Stimulated activated effector memory CD8-positive, alpha-beta T cell treated with anti-CD3 and anti-CD28 coated beads, Interleukin-12 subunit alpha, Interleukin-12 subunit beta, amount 100 ng/mL, for 72 hours (primary cell): Measurements from ENCODE around the gene RCOR1.
A peak's percentile ranks its signal among the peaks of the same experiment; 100 is the strongest.
"Not testable (repeated sequence)": the region's sequence is repeated elsewhere in the genome, so short reads cannot be mapped to it uniquely, and the experiment has no call there.

Experiments
- ATAC-seq: fragments of 150-1000 bp; cut with Tn5 transposase; 2 replicates; pipeline ENCODE4 v1.10.0; 2021
- DNase-seq, 2 donors: peaks; one replicate each; pipeline ENCODE4 v3.0.0; 2021 to 2022; ENCODE audit warnings: low spot score in 2 of 2
- H3K27ac Mint-ChIP-seq: one replicate; pipeline ENCODE4 v1.8.0; 2022; ENCODE audit warnings: mild to moderate bottlenecking, mixed read lengths
- H3K36me3 Mint-ChIP-seq: one replicate; pipeline ENCODE4 v1.8.0; 2022; ENCODE audit warnings: mild to moderate bottlenecking, mixed read lengths
- H3K4me1 Mint-ChIP-seq: one replicate; pipeline ENCODE4 v1.8.0; 2022; ENCODE audit warnings: mixed read lengths
- H3K4me3 Mint-ChIP-seq: one replicate; pipeline ENCODE4 v1.8.0; 2022; ENCODE audit warnings: mild to moderate bottlenecking, mixed read lengths
- H3K9me3 Mint-ChIP-seq: one replicate; pipeline ENCODE4 v1.8.0; 2022; ENCODE audit warnings: mixed read lengths

The RCOR1 gene

DNA sequence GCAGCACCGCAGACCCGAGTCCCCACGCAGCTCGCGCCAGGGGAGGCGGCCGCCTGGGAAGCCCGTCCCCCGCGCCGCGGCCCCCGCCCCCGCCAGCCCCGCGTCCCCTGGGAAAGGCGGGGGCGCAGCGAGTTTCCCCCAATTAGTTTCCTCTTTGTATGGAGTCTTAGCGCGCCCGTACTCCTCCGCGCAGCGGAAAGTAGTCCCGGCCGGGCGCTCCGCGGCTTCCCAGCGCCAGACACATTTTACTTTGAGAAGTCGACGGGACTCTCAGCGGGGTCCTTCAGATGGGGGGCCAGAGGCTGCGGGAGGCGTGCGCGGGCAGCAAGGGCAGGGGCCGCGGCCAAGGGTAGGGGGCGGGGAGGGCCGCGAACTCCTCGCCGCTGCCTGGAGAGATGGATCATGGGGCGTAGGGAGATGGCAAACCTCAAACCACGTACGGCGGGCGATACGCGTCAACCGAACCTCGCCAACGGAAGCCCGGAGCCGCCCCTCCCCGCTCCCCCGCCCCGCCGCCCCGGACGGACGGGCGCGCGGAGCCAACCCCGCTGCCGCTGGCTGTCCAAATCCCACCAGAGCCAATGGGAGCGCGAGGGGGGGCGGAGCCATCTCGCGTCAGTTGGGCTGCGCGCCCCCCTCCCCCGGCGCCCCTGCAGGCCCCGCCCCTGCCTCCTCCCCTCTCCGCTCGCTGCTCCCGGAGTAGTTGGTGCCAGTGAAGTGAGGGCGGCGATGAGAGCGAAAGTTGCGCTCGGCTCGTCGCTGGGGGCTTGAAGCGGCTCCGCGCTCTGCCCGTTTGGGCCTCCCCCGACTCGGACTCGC, at the start of gene RCOR1:
TSS of gene RCOR1 (plus strand) at position 706 of the 819 bp plus-strand sequence. CDS start 238 bp downstream, outside the sequence.
- ATAC-seq (peak; percentile 92), DNase-seq (peak; percentile 91 to 96)
- peaks cover 24% of the 10 kb centered on the region for H3K4me1 Mint-ChIP-seq
- H3K27ac Mint-ChIP-seq: peak within 1 kb of the TSS; percentile 93
- H3K36me3 Mint-ChIP-seq: peaks cover 25% of the 10 kb centered on the region
- peak within 1 kb of the TSS; percentile 86 for H3K4me3 Mint-ChIP-seq
- no peaks in the 10 kb centered on the region for H3K9me3 Mint-ChIP-seq

DNA sequence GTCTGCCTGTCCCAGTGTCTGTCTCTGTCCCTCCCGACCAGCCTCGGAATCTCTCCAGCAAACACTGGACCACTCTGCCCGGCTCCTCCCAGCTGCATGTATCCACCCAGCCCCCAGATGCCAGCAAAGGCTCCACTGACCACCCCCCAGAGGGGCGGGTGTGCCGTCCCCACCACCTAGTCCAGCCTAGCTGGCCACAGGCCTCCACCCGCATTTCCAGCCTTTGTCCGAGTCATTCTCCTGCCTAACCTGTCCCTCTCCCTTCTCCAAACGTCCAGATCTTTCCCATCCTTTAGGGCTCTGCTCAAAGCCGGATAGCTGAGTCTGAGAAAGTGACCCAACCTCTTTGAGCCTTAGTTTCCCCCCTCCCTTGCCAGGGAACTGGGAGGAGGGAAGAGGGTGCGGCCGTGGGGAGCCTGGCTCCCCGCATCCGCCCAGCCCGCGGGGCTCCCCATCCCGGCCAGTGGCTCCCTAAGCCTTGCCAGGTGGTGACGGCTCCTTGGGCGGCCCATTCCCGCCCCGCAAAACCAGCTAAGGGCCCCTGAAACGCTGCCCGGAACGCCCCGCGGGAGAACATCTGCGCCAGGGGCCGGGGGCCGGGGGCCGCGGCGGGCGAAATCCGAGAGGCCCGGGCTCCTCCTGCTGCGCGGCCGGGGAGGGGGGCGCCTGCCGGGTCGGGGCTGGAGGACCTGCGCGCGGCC, 48.3 kb upstream of the RCOR1 start:
- H3K4me3 Mint-ChIP-seq: peak overlapping the region; percentile 20
- H3K36me3 Mint-ChIP-seq: no peaks in the 10 kb centered on the region
- peaks cover 5% of the 10 kb centered on the region for H3K4me1 Mint-ChIP-seq
- DNase-seq (no peak), ATAC-seq (no peak)
- no peaks in the 10 kb centered on the region for H3K9me3 Mint-ChIP-seq
- H3K27ac Mint-ChIP-seq: no peak overlapping the region

DNA sequence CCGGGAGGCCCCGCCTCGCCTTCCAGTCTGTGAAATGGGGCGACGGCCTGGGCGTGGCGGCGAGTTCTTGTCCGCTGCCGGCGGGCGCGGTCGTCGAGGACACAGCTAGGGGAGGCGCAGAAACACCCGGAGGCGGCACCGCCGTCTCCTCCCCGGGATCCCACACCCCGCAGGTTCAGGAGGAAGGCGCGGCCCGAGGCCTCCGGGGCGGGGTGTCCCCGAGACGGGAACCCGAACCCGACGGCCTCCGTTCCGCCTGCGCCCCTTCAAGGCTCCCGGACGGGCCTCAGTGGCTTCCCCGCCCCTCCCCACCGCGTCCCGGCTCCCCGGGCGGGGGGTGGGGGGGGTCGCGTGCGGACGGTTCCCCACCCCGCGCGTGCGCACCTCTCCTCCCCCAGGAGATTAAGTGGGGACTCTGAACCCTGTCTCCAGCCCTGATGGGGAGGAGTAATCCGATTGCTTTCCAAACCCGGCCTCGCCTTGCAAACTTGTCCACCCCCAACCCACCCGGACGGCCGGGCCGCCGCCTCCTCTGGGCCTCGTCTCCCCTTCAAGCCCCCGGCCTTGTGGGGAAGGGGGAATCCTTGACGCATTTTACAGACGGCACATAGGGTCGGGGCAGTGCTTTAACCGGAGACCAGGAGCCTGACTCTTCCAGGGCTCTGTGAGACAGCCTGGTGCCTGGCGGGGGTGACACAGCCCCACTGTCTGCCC, 47.5 kb upstream of the RCOR1 start:
- ATAC-seq: peak; percentile 67
- Mint-ChIP-seq H3K4me1 (peaks cover 5% of the 10 kb centered on the region), H3K27ac (no peak overlapping the region), H3K9me3 (no peaks in the 10 kb centered on the region), H3K4me3 (peak overlapping the region; percentile 63), H3K36me3 (no peaks in the 10 kb centered on the region)
- DNase-seq: no peak

DNA sequence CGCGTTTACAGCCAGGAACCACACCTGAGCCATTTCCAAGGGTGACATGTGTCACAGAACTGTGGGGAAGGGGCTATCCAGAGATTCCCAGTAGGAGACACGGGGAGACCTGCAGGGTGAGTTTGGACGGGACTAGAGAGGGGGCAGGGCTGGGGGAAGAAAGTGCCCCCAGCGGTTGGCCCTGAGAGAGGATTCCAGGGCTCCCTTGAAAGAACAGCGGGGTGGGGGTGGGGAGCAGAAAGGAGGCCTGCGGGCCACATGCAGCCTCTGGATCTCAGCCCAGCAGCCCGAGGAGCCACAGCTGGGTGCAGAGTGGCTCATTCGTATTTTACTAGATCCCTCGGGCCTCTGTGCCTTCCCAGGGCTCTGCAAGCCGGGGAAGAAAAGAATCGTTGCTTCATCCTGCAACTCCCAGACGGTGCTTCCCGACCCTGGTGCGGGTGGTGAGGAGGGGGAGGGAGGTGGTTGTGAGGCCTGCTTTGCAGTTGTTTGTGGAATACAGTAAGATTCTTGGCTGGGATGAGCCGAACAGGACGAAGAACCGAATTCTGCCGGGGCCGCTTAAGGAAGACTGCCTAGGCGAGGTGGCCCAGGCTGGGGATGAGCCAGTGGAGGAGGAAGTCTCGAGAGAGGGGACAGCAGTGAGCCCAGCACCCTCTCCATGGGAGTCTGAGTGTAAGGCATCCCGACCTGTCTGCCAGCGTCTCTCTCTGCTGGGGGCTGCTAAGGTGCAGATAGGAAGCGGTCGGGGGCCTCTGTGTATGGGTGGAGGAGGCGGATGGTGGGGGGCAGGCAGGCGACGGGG, 46.8 kb upstream of the RCOR1 start:
- Mint-ChIP-seq H3K9me3 (no peaks in the 10 kb centered on the region), H3K27ac (no peak overlapping the region)

DNA sequence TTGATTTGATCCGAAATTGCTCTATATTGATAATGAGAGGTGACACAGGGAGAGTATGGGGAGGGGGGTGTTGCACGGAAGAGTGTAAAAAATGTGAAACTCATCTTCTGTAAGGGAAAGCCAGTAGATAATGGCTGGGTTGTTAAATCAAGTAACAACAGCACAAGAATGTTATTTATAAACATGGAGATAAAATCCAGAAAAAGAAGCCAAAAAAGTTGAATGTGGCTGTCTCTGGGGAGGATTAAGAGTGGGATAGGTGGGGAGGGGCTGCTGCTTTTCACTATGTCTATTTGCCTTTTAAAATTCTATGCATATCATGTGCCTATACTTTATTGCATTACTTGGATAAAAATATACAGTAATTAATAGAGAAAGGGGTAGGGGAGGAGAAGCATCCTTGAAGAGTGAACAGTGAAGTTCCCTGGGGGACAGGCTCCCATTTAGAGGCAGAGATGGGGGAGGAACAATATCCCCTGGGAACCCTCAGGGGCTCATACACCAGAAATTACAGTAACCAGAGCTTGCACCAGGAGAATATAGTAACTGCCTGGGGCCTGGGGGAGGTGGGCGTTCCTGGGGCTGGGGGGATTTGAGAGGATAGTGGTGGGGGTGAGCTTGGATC, 43.7 kb upstream of the RCOR1 start:
- ATAC-seq: no peak
- no peaks in the 10 kb centered on the region for H3K36me3 Mint-ChIP-seq

More for the DNA sequence above, 46.8 kb upstream of the RCOR1 start:
- Mint-ChIP-seq H3K36me3 (no peaks in the 10 kb centered on the region), H3K4me1 (peaks cover 5% of the 10 kb centered on the region), H3K4me3 (peak overlapping the region; percentile 63)
- ATAC-seq (no peak), DNase-seq (no peak)

DNA sequence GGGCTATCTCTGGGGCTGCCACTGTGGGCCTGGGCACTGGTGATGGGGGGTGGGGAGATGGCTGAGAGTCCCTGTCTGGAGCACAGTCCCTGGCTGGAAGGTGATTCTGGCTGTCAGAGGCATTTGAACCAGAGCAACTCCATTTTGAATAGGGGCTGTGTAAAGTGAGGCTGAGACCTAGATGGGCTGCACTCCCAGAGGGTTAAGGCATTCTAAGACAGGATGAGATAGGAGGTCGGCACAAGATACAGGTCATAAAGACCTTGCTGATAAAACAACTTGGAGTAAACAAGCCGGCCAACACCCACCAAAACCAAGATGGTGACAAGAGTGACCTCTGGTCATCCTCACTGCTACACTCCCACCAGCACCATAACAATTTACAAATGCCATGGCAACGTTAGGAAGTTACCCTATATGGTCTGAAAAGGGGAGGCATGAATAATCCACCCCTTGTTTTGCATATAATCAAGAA, 41.5 kb upstream of the RCOR1 start:
- not testable (repeated sequence) for H3K27ac Mint-ChIP-seq, H3K36me3 Mint-ChIP-seq, H3K9me3 Mint-ChIP-seq

More for the DNA sequence above, 43.7 kb upstream of the RCOR1 start:
- no peak overlapping the region for H3K4me3 Mint-ChIP-seq
- H3K9me3 Mint-ChIP-seq: no peaks in the 10 kb centered on the region
- no peak for DNase-seq
- H3K27ac Mint-ChIP-seq: no peak overlapping the region
- peaks cover 5% of the 10 kb centered on the region for H3K4me1 Mint-ChIP-seq

DNA sequence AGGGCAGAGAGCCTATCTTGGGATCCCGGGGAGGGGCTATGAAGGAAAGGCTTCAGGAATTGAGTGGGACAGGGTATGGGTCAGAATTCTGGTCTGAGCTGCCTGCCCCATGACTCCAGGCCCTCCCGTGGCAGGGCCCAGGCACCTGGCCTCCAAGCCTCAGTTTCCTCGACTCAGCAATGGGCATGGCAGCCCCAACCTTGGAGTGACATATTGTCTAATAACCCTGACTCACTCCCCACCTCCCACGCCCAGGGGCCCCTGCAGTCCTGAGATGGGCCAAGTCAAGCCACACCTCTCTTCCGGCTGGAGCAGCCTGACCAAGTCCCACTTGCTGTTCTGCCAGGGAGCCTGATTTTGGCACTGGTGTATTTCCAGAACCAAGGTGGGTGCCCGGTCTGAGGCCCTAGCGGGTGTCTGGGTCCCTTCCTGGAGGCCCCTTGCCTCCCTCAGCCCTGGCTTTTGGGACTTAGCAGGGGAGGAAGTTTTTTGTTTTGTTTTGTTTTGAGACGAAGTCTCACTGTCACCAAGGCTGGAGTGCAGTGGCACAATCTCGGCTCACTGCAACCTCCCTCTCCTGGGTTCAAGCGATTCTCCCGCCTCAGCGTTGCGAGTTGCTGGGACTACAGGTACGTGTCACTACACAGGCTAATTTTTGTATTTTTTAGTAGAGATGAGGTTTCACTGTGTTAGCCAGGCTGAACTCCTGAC, 40.3 kb upstream of the RCOR1 start:
- ATAC-seq (peak; percentile 71), DNase-seq (no peak)

More for the DNA sequence above, 41.5 kb upstream of the RCOR1 start:
- DNase-seq, H3K4me3 Mint-ChIP-seq, H3K4me1 Mint-ChIP-seq, ATAC-seq: not testable (repeated sequence)

DNA sequence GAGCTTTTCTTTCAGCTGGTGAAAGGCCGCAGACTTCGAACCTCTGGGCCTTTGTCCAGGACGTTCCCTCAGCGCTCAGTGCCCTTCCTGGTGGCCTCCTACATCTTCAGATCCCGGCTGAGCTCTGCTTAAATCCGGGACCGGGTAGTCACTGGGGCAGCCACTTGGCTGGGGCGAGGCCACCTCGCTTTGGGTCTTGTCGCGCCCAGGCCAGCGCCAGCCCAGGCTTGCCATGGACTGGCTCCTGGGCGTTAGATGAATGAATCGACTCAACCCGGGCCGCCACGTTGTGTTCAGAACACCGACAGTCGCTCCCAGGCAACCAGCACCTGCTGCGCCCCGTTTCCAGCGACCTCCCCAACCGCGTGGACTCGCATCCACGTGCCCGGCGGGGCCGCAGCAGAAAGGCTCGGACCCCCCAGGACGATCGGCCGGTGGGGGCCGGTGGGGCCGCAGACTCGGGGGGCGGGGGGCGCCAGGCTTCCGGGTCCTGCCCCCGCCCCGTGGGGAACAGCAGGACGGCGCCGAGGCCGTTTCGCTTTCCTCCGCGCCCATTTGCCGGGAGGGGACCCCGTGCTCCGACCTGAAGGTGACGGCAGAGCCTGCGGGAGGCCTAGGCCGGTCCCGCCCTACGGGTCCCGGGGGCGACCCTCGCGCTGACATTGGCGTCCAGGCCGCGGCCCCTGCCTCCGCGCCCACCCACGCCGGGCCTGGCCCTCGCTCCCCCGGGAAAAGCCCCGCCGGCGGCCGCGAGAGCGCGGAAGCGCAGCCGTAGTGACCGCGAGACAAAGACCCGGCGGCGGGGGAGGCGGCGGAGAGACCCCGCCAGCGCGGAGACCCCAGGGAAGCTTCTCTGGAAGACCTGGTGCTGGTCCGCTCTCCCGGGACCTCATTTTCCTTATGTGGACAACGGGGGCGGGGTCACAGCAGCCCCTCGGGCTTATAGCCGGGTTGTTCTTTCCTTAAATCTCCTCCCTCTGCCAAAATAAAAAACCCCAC, 37.3 kb upstream of the RCOR1 start:
- DNase-seq: peak; percentile 51 to 79
- Mint-ChIP-seq H3K36me3 (no peaks in the 10 kb centered on the region), H3K4me3 (peak overlapping the region; percentile 71), H3K4me1 (no peaks in the 10 kb centered on the region), H3K27ac (peak overlapping the region; percentile 85), H3K9me3 (no peaks in the 10 kb centered on the region)
- ATAC-seq: peak; percentile 79

More for the DNA sequence above, 40.3 kb upstream of the RCOR1 start:
- Mint-ChIP-seq H3K4me1 (no peaks in the 10 kb centered on the region), H3K9me3 (no peaks in the 10 kb centered on the region), H3K4me3 (no peak overlapping the region), H3K27ac (no peak overlapping the region), H3K36me3 (no peaks in the 10 kb centered on the region)

DNA sequence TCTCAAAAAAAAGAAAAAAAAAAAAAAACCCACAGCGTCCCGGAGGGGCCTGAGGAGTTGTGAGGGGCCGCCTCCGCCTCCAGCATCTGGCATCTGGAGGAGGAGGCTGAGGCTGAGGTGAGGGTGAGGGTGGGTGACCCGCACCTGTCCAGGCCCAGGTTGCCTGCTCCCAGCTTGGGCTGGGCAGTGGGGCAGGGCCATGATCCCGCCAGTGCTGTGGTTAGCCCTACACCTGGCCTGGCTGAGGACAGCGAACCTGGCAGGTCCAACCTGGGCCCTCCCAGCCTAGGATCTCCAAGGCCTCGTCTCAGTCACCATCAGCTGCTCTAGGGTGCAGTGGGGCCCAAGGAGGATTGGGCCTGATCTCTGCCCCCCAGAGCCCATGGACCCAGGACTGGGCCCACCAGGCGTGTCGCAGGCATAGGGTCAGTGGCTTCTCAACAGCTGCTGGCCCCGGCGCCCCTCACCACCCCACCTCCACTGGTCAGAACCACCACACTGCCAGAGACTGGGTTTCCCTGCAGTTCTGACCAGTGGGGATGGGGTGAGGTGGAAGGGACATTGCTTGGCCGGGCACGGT, 36.3 kb upstream of the RCOR1 start:
- DNase-seq (no peak), ATAC-seq (no peak)
- Mint-ChIP-seq H3K27ac (peak overlapping the region; percentile 85), H3K4me1 (no peaks in the 10 kb centered on the region), H3K9me3 (no peaks in the 10 kb centered on the region), H3K4me3 (peak overlapping the region; percentile 71), H3K36me3 (no peaks in the 10 kb centered on the region)

DNA sequence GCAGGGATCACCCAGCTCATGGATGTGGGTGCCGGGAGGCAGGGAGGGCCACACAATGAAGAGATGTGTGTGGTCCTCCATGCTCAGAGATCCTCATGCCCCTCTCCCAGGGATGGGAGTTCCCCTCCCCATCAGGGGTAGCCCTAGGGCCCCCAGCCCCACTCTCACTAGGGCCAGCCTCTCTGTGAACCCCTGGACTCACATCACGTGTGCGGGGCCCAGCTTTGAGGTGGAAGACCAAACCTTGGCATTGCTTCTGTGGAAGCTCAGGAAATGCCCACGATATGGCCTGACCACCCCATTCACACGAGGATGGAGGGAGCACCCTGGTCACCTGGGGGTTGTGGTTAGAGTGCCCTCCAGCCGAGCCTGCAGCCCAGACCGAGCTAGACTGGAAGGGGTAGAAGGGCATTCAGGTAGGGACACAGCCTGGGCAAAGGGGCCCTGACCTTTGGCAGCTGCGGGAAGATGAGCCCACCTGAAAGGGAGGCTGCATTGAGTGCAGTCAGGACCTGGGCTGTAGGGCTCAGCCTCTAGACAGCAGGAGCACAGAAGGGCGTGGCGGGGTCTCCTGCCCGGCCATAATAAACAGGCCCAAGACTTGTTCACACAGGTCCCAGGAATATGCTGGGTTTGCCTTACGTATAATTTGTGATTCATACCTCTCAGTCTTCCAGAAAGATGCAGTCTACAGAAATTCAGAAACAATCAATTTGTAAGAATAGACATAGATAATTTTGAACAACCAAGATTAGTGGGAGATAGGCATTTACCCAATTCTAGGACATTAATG, 34.8 kb upstream of the RCOR1 start:
- Mint-ChIP-seq H3K4me3 (no peak overlapping the region), H3K27ac (no peak overlapping the region), H3K36me3 (no peaks in the 10 kb centered on the region), H3K9me3 (no peaks in the 10 kb centered on the region), H3K4me1 (no peaks in the 10 kb centered on the region)
- ATAC-seq (no peak), DNase-seq (no peak)

DNA sequence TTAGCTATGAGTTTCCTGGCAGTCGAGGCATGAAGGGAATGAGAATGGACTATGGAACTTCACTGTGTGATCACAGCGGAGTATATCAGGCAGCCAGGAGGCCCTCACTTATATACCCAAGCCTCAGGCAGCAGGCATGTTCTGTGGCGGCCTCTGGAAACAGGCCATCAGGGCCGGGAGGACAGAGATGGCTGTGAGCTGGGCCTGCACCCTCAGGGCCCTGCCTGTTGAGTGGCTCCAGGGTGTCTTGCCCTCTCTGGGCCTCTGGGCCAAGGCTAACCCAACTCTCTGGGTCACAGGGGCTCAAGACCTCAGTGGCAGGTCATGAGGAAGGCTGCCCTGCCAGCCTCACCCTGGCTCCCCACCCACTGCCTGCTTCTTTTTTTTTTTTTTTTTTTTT, 33.9 kb upstream of the RCOR1 start:
- no peak overlapping the region for H3K4me3 Mint-ChIP-seq
- DNase-seq (no peak), ATAC-seq (no peak)
- H3K36me3 Mint-ChIP-seq: no peaks in the 10 kb centered on the region
- no peaks in the 10 kb centered on the region for H3K9me3 Mint-ChIP-seq
- H3K4me1 Mint-ChIP-seq: no peaks in the 10 kb centered on the region
- H3K27ac Mint-ChIP-seq: no peak overlapping the region
